GM20000 (cell line): ENCODE data around the gene P4HA3.

Experiments used
- DNase-seq: peaks from one replicate; pipeline ENCODE4 v3.0.0; 2012; ENCODE audit warnings: low spot score
- TF ChIP-seq, protein P1 (sequence below): IDR thresholded peaks from 2 replicates; pipeline ENCODE4 v1.5.1; 2012; ENCODE audit warnings: mild to moderate bottlenecking, control low read depth; ENCODE audit errors: extremely low read depth, missing control alignments

Gene P4HA3

GRCh38 chr11:74267014-74267413 lies 44.4 kb downstream of the P4HA3 start:
- DNase-seq, result no peak
- TF ChIP-seq, protein P1, sequence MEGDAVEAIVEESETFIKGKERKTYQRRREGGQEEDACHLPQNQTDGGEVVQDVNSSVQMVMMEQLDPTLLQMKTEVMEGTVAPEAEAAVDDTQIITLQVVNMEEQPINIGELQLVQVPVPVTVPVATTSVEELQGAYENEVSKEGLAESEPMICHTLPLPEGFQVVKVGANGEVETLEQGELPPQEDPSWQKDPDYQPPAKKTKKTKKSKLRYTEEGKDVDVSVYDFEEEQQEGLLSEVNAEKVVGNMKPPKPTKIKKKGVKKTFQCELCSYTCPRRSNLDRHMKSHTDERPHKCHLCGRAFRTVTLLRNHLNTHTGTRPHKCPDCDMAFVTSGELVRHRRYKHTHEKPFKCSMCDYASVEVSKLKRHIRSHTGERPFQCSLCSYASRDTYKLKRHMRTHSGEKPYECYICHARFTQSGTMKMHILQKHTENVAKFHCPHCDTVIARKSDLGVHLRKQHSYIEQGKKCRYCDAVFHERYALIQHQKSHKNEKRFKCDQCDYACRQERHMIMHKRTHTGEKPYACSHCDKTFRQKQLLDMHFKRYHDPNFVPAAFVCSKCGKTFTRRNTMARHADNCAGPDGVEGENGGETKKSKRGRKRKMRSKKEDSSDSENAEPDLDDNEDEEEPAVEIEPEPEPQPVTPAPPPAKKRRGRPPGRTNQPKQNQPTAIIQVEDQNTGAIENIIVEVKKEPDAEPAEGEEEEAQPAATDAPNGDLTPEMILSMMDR, result no peak

DNA sequence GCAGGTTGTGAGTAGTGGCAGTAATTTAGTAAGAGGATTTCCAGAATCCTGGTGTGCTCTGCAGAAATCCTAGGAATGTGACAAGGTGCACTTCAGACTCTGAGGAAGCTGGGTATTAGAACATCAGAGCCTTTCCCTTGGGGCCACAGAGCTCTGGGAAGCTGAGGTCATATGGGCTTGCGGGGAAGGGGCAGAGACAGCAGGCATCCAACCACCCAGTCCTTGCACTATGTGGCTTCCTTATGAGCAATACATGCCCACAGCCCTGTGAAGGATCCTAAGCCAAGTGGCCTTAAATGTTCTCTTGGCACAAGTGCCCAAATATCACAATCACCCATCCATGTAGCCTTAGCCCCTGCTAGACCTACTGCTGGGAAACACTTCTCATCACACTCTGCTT lies 46.2 kb downstream of the P4HA3 start:
- no peak for DNase-seq
- TF ChIP-seq, protein P1, result no peak

GRCh38 chr11:74262725-74263124 lies 48.7 kb downstream of the P4HA3 start:
- TF ChIP-seq, protein P1, result no peak
- DNase-seq, result no peak

- TF ChIP-seq, protein P1, result no peak
- no peak for DNase-seq
These were observed 53.4 kb downstream of the P4HA3 start for GRCh38 chr11:74257959-74258553.

GRCh38 chr11:74256378-74257133 lies 54.9 kb downstream of the P4HA3 start:
- DNase-seq, result no peak
- TF ChIP-seq, protein P1, result no peak

DNA sequence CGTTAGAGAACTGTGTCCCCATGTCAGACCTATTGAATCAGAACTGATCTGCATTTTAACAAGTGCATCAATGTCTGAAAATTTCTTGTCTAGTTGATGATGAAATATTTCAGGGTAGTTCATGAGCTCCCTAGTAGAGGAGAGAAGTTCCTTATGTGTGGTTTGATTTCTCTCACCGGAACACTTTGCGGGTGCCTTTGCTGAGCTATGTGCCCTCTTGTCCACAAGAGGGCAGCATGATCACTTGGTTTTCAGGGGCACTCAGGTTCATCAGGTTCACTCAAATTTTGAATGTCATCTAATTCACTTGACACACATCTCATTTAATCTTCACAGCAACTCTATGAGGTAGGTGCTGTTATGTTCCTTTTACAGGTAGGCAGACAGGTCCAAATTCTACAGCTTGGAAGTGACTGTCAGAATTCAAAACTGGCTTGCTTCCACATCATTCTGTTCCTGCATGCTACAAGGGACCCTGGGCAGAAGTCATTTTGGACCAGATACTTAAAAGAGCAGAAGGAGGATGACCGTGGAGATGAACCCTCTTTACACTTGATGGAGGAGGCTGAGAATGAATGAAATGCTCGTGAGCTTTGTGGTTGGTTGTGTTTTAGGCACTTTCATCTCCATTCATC lies 55.6 kb downstream of the P4HA3 start:
- TF ChIP-seq, protein P1, result peak; percentile 77
- peak; percentile 70 for DNase-seq

- DNase-seq, result no peak
- TF ChIP-seq, protein P1, result no peak
These were observed 58.1 kb downstream of the P4HA3 start for GRCh38 chr11:74253361-74253760.
